ENCODE data around the gene PTPRN2.
"Not testable (repeated sequence)": the region's sequence is repeated elsewhere in the genome, so short reads cannot be mapped to it uniquely, and the experiment has no call there.

The PTPRN2 gene

DNA sequence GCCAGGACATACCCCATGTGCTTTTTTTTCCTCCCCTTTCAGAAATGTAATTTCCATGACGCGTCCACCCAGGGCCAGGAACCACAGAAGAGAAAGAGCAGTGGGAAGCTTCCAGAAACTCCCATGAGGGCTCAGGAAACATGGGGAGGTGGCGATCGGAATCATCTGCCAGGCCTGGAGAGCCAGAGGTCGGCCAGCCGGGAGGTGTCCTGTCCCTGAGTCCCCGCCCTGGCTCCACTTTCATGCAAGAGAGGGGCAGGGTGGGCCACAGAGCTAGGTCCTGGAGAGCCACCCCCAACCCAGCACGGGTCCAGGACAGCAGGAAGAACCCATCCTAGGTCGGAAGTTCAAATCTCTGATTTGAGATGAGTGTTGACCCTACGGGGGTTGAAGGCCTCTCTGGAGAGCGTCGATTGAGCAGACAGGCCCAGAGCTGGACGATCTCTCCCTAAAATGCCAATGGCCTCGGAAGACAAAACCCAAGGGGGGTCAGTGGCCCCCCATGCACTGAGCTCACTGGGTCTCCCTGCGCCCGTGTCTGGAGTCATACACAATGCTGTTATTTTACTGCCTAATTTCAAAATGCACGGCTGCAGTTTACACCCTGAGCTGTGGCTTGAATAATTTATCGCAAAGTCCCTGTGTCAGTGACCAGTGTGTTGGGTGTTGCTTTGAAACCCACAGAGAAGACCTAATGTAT is 594.1 kb downstream of the PTPRN2 start:
- no peak for DNase-seq

GRCh38 chr7:157992511-157993160 is 595.0 kb downstream of the PTPRN2 start:
- no peak for DNase-seq

DNA sequence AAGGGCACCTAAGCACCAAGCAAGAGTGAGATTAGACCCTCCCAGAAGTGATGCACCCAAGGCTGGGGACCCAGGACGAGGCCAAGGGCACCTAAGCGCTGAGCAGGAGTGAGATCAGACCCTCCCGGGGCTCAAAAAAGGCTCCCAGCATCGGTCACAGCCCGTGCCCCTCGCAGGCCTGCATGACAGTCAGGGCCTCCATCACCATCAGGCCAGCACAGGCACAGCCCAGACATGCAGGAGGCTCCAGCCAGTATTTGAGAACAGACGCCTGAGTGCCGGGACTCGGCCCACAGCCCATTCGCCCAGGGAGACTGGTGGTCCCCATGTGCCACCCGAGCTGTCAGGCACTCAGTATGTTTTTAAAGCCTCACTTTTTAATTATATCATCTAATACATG is 595.9 kb downstream of the PTPRN2 start:
- DNase-seq: no peak

DNA sequence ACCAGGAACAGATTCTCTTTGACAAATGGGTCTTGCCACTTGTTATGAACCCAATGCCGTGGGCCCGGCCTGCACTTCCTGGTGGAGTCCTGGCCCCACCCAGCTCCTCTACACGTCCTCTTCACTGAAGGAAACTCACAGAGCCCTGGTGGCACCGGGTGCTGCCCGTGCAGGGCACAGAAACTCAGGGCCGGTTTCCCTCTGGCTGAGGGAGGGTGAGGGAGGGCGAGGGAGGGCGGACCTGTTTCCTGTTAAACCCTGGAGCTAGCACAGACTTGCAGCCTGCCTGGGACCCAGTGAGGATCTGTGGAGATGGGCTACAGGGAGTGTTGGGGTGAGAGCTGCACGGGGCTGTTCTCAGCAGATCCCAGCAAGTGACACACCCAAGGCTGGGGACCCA is 596.3 kb downstream of the PTPRN2 start:
- DNase-seq: no peak

- no peak for DNase-seq
Observed at GRCh38 chr7:157990881-157991250, 596.8 kb downstream of the PTPRN2 start.

DNA sequence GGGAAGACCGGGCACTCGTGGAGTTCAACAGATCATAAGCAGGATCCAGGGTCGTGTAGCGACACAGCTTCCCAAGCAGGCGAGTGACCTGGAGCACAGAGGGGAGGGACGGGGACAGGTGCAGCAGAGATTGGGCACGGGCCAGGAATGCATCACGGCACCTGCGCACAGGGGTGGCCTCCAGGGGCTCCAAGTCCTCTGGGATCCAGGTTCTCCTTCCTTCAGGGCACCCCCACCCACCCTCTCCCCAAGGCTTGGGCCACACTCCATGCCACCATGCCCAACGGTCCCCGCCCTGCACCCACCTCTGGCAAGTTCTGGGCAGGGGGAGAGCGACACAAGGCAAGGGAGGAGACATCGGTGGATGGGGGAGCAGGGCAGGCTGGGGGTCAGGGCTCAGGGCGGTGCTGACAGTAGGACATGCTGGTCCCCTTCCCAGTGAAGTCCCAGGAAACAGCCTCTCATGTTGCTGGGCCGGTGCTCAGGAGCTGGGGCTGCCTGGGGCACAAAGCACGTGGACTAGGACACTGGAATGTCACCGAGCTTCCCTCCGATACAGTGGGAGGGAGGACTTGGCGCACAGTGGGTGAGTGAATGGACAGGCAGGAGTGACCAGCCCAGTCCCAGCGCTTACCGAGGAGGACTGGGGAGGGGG is 597.3 kb downstream of the PTPRN2 start:
- DNase-seq: no peak

GRCh38 chr7:157989589-157989988 is 598.0 kb downstream of the PTPRN2 start:
- DNase-seq: no peak

- no peak for DNase-seq
Observed at GRCh38 chr7:157987906-157988305, 599.7 kb downstream of the PTPRN2 start.

- no peak for DNase-seq
Observed at GRCh38 chr7:157986051-157986450, 601.6 kb downstream of the PTPRN2 start.

GRCh38 chr7:157985636-157986035 is 602.0 kb downstream of the PTPRN2 start:
- no peak for DNase-seq

GRCh38 chr7:157984423-157985163 is 603.0 kb downstream of the PTPRN2 start:
- no peak for DNase-seq

DNA sequence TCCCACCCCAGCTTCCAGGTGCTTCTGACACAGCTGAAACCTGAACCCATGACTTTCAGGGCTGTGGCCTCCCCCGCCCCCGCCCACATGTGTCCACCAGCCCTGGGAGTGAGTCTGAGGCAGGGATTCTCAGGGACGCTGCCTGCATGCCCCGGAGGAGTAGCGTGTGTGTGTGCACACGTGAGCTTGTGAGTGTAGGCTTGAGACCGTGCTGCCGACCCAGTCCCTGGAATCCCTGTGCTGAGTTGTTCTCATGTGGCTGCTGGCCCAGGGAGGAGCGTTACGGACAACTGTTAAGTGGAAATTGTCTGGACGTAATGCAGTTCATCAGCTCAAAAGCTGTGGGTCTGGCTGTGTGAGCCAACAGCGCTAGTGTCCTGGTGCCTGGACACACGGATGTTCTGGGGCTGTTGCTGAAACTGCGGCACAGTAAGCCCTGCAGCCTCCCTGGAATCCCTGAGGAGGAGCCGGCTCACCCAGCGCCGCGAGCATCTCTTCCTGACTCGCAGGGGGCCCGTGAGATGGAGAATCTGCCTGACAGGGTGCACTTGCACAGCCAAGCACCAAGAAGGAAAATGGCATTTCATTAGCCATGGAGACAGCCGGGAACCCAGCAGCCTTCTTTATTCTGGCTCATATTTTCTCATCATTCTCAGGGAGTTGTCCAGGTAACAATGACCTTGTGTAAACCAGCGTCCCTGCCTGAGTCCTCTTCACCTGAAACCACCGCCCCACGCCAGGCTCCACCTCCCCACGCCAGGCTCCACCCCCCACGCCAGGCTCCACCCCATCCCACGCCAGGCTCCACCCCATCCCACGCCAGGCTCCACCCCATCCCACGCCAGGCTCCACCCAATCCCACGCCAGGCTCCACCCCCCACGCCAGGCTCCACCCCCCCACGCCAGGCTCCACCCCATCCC is 603.9 kb downstream of the PTPRN2 start:
- DNase-seq: no peak

DNA sequence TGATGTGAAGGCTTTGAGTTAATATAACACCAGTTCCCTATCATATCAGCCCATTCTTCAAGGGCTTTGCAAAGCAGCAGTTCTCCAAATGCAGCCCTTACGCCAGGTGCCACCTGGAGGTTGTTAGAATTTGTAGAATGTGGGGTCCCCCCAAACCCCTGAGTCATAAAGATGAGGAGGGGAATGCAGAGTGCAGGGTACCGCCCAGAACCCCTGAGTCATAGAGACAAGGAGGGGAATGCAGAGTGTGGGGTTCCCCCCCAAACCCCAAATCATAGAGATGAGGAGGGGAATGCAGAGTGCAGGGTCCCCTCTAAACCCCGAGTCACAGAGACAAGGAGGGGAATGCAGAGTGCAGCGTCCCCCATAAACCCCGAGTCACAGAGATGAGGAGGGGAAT is 605.8 kb downstream of the PTPRN2 start:
- DNase-seq: no peak

DNA sequence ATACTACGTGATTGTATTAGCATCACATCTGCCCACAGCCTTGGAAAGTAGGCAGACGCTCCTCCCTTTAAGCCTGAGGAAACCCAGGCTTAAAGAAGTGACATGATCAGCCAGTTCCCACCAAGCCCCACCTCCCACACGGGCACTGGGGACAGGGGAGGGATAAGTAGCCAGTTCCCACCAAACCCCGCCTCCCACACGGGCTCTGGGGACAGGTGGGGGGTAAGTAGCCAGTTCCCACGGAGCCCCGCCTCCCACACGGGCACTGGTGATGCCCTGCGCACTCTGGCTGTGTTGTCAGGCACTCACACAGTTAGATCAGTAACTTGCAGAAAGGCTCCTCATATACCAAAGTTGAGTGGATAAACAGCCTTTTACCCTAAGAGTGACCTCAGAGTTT is 606.8 kb downstream of the PTPRN2 start:
- DNase-seq: no peak

DNA sequence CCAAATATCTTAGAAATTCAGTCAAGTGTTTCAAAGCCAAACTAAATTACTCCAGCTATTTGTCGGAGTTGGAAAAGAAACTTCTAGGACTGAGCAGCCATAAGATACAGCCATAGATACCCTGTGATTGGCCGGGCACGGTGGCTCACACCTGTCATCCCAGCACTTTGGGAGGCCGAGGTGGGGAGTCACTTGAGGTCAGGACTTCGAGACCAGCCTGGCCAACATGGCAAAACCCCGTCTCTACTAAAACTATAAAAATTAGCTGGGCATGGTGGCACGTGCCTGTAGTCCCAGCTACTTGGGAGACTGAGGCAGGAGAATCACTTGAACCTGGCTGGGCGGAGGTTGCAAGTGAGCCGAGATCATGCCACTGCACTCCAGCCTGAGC is 607.3 kb downstream of the PTPRN2 start:
- DNase-seq: not testable (repeated sequence)

GRCh38 chr7:157979636-157980340 is 607.8 kb downstream of the PTPRN2 start:
- no peak for DNase-seq

GRCh38 chr7:157978766-157979165 is 608.9 kb downstream of the PTPRN2 start:
- no peak for DNase-seq

GRCh38 chr7:157977717-157978496 is 609.7 kb downstream of the PTPRN2 start:
- DNase-seq: no peak

DNA sequence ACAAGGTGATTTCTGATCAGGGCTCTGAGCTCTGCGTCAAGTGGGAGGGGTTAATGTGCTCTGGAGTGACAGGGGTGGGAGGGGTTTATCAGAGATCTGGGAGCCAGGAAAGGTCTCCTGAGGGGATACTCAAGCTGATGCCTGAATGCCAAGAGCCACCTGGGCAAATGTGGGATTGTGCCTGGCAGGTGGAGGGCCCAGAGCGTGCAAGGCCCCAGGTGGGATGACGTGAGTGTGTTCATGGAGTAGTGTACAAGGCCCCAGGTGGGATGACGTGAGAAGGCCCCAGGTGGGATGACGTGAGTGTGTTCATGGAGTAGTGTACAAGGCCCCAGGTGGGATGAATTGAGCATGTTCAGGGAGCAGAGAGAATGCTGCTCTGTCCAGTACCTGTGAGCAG is 610.3 kb downstream of the PTPRN2 start:
- no peak for DNase-seq

GRCh38 chr7:157976406-157976805 is 611.2 kb downstream of the PTPRN2 start:
- no peak for DNase-seq
